Stimulated activated CD4-positive, alpha-beta T cell treated with anti-CD3 and anti-CD28 coated beads, TNF-alpha, amount 100 ng/mL, for 24 hours (primary cell): ENCODE results near the gene GSE1.

Experiments used
- DNase-seq, 3 experiments: peaks; one replicate each; pipeline ENCODE4 v3.0.0-alpha.2; 2020; ENCODE audit warnings: low read depth in 3 of 3

The GSE1 gene

GRCh38 chr16:85605051-85605911 lies 7.8 kb upstream of the GSE1 start:
- no peak for DNase-seq

GRCh38 chr16:85605912-85606841 lies 6.9 kb upstream of the GSE1 start:
- no peak for DNase-seq

- DNase-seq: no peak
Observed at GRCh38 chr16:85606904-85607303, 6.2 kb upstream of the GSE1 start.

GRCh38 chr16:85607321-85607765 lies 5.8 kb upstream of the GSE1 start:
- no peak for DNase-seq

GRCh38 chr16:85607796-85608514 lies 5.2 kb upstream of the GSE1 start:
- no peak for DNase-seq

GRCh38 chr16:85608515-85608885 lies 4.6 kb upstream of the GSE1 start:
- DNase-seq: no peak

- DNase-seq: no peak
Observed at GRCh38 chr16:85608887-85609286, 4.2 kb upstream of the GSE1 start.

GRCh38 chr16:85609539-85609938 lies 3.6 kb upstream of the GSE1 start:
- no peak for DNase-seq

- no peak for DNase-seq
Observed at GRCh38 chr16:85610059-85610445, 3.1 kb upstream of the GSE1 start.

- peak; percentile 80 to 85 (median 80) for DNase-seq
Observed at GRCh38 chr16:85610446-85611193, 2.5 kb upstream of the GSE1 start.

- no peak for DNase-seq
Observed at GRCh38 chr16:85611194-85611443, 2.0 kb upstream of the GSE1 start.

- no peak for DNase-seq
Observed at GRCh38 chr16:85611444-85612190, 1.5 kb upstream of the GSE1 start.

GRCh38 chr16:85612191-85612800 lies 826 bp upstream of the GSE1 start:
- no peak for DNase-seq

GRCh38 chr16:85613604-85614337 lies 649 bp downstream of the GSE1 start:
- no peak for DNase-seq

GRCh38 chr16:85614338-85615013 lies 1.4 kb downstream of the GSE1 start:
- no peak for DNase-seq

- DNase-seq: peak in 1 of 3 experiments; percentile 56
Observed at GRCh38 chr16:85615014-85615851, 2.1 kb downstream of the GSE1 start.

GRCh38 chr16:85615852-85616606 lies 2.9 kb downstream of the GSE1 start:
- peak; percentile 46 to 72 (median 49) for DNase-seq
